Activated CD8-positive, alpha-beta memory T cell treated with anti-CD3 and anti-CD28 coated beads for 4 hours (primary cell): ENCODE results near the gene KLF6.
"Not testable (repeated sequence)": the region's sequence is repeated elsewhere in the genome, so short reads cannot be mapped to it uniquely, and the experiment has no call there.

Experiments
- DNase-seq, 2 donors: peaks; one replicate each; pipeline ENCODE4 v3.0.0-alpha.2; 2020; ENCODE audit warnings: low read depth in 2 of 2

KLF6 gene

DNA sequence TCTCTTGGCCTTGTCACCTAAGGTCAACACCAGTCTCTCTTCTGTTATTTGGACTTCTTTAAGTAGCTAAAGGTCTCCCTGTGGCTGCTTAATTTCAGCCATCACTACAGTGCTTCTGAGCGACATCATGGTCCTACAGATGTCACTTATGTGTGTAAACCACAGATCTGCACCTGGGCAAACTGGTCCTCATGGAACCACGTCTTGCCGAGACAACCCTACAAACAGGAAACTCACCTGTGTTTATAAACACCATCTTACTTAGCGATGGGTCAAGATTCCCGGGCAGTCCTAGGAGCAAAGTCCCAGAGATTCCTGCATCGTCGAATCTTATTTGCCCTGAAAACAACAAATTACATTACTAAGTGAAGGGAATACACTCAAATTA is 27.8 kb downstream of the KLF6 start:
- no peak for DNase-seq

- DNase-seq, result no peak
These were observed 28.7 kb downstream of the KLF6 start for GRCh38 chr10:3756360-3756740.

- no peak for DNase-seq
These were observed 29.3 kb downstream of the KLF6 start for GRCh38 chr10:3755440-3756359.

- DNase-seq, result no peak
These were observed 30.1 kb downstream of the KLF6 start for GRCh38 chr10:3754727-3755439.

- DNase-seq, result no peak
These were observed 34.2 kb downstream of the KLF6 start for GRCh38 chr10:3750854-3751253.

GRCh38 chr10:3750006-3750816 is 34.8 kb downstream of the KLF6 start:
- no peak for DNase-seq

GRCh38 chr10:3749600-3749999 is 35.4 kb downstream of the KLF6 start:
- DNase-seq, result no peak

DNA sequence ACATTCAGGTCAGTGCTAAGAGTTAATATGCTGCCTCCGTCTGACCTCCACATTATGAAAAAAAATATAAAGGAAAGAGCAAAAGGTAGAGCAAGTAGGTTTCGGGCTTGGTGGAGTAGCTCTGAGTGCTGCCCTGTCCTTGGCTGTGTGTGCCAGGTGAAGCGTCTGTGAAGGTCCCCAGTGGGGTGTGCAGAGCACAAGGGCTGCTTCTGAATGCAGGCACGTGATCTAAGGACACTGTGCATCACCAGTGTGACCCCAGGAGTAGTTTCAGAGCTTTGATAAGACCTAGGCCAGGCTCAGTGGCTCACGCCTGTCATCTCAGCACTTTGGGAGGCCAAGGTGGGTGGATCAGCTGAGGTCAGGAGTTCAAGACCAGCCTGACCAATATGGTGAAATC is 36.0 kb downstream of the KLF6 start:
- no peak for DNase-seq

GRCh38 chr10:3748484-3748883 is 36.5 kb downstream of the KLF6 start:
- no peak for DNase-seq

- no peak for DNase-seq
These were observed 37.0 kb downstream of the KLF6 start for GRCh38 chr10:3747984-3748383.

DNA sequence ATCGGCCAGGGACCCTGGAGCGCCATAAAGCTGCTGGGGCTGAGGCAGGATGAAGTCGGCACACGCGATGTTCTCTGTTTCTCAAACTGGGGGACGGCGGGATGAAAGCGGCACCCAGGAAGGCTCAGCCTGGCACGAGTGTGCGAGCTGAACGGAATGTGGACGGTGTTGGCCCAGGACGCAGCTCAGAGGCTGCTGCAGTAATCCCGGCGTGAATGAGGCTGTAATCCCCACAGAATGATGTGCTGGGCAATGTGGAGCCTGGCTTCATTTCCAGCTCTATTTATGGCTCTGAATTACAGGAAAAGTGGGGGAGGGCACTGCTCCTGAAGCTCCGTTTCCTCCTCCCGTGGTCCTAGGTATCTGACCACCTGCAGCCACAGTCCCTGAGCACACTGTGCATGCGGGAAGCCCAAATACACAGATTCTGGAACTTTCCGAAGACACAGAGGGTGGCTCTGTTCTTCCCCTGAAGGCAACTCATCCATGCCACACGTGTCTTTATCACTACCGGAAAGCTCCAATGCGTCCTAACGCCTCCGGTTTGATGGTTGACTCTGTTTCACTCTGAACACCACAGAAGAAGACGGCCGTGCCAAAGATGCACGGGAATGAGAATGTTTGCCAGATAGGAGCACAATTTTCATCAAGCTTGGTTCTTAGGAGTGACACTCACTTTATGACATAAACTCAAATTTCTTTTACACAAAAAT is 37.6 kb downstream of the KLF6 start:
- DNase-seq, result no peak

DNA sequence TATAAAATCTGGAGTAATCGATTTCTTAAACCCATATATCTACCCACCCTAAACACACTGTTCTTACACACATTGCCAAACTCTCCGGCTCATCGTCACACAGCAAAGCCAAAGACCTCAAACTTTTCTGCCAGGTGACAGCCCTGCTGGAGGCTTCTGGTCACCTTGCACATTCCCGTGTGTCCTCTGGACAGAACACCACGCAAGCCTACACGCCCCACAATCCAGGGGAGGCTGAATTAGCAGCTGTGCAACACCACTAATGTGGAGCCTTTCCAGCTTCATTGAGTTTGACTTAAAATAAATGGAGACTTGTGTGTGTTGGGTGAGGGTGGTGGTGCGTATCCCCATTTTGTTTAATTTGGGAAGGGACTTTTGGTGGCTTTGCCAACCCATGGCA is 38.4 kb downstream of the KLF6 start:
- no peak for DNase-seq

GRCh38 chr10:3745521-3745920 is 39.5 kb downstream of the KLF6 start:
- no peak for DNase-seq

DNA sequence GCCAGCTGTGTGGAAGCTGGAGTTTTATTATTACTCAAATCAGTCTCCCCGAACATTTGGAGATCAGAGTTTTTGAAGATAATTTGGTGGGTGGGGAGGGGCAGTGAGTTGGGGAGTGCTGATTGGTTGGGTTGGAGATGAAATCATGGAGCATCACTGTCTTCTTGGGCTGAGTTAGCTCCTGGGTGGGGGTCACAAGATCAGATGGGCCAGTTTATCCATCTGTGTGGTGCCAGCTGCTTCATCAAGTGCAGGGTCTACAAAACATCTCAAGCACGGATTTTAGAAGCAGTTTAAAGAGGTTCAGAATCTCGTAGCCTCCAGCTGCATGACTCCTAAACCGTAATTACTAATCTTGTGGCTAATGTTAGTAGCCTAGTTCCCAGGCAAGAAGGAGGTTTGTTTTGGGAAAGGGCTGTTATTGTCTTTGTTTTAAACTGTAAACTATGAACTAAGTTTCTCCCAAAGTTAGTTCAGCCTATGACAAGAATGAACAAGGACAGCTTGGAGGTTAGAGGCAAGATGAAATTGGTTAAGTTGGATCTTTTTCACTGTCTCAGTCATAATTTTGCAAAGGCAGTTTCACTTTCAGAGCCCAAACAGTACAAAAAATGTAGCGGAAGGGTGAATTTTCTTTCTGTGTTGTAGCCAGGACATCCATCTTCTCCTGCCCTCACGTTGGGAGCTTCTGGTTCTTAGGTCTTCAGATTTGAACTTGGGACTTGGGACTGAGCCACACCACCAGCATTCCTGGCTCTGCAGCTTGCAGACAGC is 43.1 kb downstream of the KLF6 start:
- DNase-seq, result no peak

GRCh38 chr10:3740157-3740871 is 44.7 kb downstream of the KLF6 start:
- DNase-seq, result no peak

GRCh38 chr10:3738855-3739350 is 46.1 kb downstream of the KLF6 start:
- DNase-seq, result no peak

DNA sequence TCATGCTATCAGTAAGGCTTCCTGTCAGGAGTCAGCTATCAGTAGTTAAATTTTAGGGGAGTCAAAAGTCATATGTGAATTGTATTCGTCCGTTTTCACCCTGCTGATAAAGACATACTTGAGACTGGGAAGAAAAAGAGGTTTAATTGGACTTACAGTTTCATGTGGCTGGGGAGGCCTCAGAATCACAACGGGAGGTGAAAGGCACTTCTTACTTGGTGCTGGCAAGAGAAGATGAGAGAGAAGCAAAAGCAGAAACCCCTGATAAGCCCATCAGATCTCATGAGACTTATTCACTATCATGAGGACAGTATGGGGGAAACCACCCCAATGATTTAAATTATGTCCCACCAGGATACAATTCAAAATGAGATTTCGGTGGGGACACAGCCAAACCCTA is 47.1 kb downstream of the KLF6 start:
- no peak for DNase-seq

DNA sequence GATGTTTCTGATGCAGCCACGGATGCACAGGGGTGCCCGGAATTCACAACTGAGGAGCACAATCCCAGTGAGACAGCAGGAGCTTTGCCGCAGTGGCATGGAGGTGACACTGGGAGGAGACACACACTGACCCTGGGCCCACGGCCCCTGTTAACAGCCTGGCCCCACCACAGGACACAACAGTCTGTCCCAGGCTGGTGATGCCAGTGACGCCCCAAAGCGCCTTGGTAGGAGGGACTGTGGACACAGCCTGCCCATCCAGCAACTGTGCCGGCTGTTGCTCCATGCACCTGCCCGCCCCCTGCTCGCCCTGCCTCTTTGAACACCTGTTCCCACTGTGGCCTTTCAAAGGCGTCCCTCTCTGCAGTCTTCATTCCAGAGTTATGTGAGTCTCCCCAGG is 49.8 kb downstream of the KLF6 start:
- no peak for DNase-seq

GRCh38 chr10:3734111-3734510 is 50.9 kb downstream of the KLF6 start:
- no peak for DNase-seq

DNA sequence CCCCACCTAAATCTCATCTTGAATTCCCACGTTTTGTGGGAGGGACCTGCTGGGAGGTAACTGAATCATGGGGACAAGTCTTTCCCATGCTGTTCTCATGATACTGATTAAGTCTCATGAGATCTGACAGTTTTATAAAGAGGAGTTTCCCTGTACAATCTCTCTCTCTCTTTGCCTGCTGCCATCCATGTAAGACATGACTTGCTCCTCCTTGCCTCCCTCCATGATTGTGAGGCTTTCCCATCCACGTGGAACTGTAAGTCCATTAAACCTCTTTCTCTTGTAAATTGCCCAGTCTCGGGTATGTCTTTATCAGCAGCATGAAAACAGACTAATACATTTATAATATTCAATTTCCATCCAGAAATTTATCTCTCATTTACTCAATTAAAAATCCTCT is 52.8 kb downstream of the KLF6 start:
- not testable (repeated sequence) for DNase-seq
